ACC112 (cell line): ENCODE data around the gene MUC20.

Experiments used
- H2AFZ ChIP-seq: fragments of 200-600 bp; sonication (generic); one replicate; pipeline ENCODE4 v1.6.0; 2017; ENCODE audit warnings: antibody characterized with exemption, low read length; ENCODE audit not compliant: unreplicated experiment
- H3K27ac ChIP-seq: fragments of 200-600 bp; sonication (generic); 2 replicates; pipeline ENCODE4 v1.5.1; 2014; ENCODE audit warnings: low read depth, mild to moderate bottlenecking, antibody characterized with exemption, low read length, moderate library complexity
- H3K27me3 ChIP-seq: fragments of 200-600 bp; sonication (generic); 2 replicates; pipeline ENCODE4 v1.6.1; 2014; ENCODE audit warnings: mild to moderate bottlenecking, antibody characterized with exemption, low read length, moderate library complexity, mixed read lengths; ENCODE audit not compliant: insufficient read depth
- H3K36me3 ChIP-seq: fragments of 200-600 bp; sonication (generic); 2 replicates; pipeline ENCODE4 v1.6.1; 2016; ENCODE audit warnings: mild to moderate bottlenecking, antibody characterized with exemption, low read length, moderate library complexity, mixed read lengths; ENCODE audit not compliant: insufficient read depth
- H3K4me1 ChIP-seq: fragments of 200-600 bp; sonication (generic); one replicate; pipeline ENCODE4 v1.6.1; 2016; ENCODE audit warnings: low read length, mixed read lengths; ENCODE audit not compliant: insufficient read depth, unreplicated experiment, control insufficient read depth
- H3K4me3 ChIP-seq: fragments of 200-600 bp; sonication (generic); 2 replicates; pipeline ENCODE4 v1.5.1; 2014; ENCODE audit warnings: mild to moderate bottlenecking, low read depth, low read length
- H3K79me2 ChIP-seq: fragments of 200-600 bp; sonication (generic); one replicate; pipeline ENCODE4 v1.6.0; 2016; ENCODE audit warnings: low read length; ENCODE audit not compliant: control insufficient read depth, unreplicated experiment, insufficient read depth

Gene MUC20

GRCh38 chr3:195752066-195752465, 31.3 kb downstream of the MUC20 start:
- Histone ChIP-seq H3K4me3 (no peak overlapping the region), H3K4me1 (peaks cover 3% of the 10 kb centered on the region), H3K27me3 (peaks cover 14% of the 10 kb centered on the region), H3K27ac (no peak overlapping the region), H3K36me3 (no peaks in the 10 kb centered on the region), H2AFZ (no peak overlapping the region), H3K79me2 (no peaks in the 10 kb centered on the region)

DNA sequence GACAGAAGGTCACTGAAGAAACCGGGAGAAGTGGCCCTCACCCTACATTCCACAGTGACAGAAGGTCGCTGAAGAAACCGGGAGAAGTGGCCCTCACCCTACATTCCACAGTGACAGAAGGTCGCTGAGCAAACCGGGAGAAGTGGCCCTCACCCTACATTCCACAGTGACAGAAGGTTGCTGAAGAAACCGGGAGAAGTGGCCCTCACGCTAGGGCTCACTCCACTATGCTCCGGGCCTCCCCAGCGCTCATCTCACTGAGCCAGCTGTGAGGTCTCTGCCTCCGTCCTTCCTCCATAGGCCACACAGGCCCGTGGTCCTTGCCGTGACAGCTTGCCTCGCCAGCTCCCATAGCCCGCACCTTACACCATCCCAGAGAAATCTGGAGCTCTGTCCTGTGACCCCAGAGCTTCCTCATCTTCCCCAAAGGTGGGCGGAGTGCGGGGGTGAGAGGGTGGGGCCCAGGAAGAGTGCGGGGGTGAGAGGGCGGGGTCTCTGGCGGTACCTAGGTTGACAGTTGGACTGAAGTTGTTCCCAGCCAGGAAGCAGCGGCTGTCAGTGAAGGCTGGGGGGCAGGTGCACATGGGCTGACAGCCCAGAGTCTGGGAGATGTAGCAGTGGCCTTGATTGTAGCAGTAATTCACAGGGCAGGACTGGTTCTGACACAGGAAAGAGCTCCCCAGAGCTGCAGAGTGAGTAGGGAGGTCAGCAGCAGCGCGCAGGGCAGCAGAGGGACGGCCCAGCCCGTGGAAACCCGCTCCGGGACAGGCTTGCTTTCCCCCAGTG, 32.0 kb downstream of the MUC20 start:
- Histone ChIP-seq H2AFZ (no peak overlapping the region), H3K4me1 (peaks cover 8% of the 10 kb centered on the region), H3K4me3 (no peak overlapping the region), H3K27ac (no peak overlapping the region), H3K27me3 (peaks cover 19% of the 10 kb centered on the region), H3K79me2 (no peaks in the 10 kb centered on the region), H3K36me3 (no peaks in the 10 kb centered on the region)

DNA sequence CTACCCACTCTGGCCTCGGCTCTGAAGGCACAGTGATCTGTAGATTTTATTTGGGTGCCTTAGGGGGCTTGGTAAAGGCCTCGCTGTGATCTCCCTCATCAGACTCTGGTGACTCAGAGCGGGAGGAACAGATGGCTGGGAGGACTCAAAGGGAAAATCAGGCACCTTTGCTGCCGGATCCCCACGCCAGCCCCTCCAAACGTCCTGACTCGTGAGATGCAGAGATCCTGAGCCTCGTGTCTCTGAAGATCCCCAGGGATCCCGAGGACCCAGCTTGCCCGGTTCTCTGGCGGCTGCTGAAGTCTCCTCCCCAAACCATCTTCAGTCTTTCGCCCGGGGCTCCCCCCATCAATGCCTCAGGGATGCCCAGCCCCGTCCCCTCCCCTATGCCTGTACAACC, 32.8 kb downstream of the MUC20 start:
- no peak overlapping the region for H3K27ac ChIP-seq
- H3K36me3 ChIP-seq, result no peaks in the 10 kb centered on the region
- H3K4me1 ChIP-seq, result peaks cover 9% of the 10 kb centered on the region
- H3K27me3 ChIP-seq, result peaks cover 23% of the 10 kb centered on the region
- no peak overlapping the region for H2AFZ ChIP-seq
- H3K79me2 ChIP-seq, result no peaks in the 10 kb centered on the region
- no peak overlapping the region for H3K4me3 ChIP-seq

DNA sequence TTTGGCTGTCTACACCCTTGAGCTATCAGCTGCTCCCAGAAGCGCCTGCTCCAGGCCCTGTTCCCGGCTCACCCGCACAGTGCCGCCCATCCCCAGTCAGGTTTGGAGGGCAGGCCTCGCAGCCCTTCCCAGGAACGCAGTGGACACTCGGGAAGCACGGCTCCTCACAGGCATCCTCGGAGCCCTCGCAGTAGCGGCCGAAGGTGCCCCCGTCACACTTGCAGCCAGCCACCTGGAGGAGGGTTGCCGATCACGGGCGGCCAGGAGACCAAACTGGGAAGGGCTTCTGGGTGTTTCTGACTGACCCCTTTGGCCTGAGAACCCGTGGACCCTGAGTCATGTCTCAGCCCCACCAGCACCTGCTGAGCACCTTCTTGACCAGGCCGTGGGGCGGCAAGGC, 33.4 kb downstream of the MUC20 start:
- peaks cover 24% of the 10 kb centered on the region for H3K27me3 ChIP-seq
- H3K79me2 ChIP-seq, result no peaks in the 10 kb centered on the region
- no peak overlapping the region for H3K4me3 ChIP-seq
- H3K36me3 ChIP-seq, result no peaks in the 10 kb centered on the region
- H2AFZ ChIP-seq, result no peak overlapping the region
- no peak overlapping the region for H3K27ac ChIP-seq
- H3K4me1 ChIP-seq, result peaks cover 9% of the 10 kb centered on the region

DNA sequence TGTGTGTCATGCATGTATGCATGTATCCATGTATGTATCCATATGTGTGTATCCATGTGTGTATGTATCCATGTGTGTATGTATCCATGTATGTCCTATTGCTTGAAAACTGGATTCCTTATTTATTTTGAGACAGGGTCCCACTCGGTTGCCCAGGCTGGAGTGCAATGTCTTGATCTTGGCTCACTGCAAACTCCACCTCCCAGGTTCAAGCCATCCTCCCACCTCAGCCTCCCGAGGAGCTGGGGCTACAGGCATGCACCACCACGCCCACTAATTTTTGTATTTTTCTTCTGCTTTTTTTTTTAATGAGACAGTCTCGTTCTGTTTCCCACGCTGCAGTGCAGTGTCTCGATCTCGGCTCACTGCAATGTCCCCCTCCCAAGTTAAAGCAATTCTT, 34.1 kb downstream of the MUC20 start:
- Histone ChIP-seq H3K79me2 (no peaks in the 10 kb centered on the region), H3K27ac (no peak overlapping the region), H3K4me3 (no peak overlapping the region), H3K4me1 (peaks cover 9% of the 10 kb centered on the region), H3K36me3 (no peaks in the 10 kb centered on the region), H2AFZ (no peak overlapping the region), H3K27me3 (peaks cover 30% of the 10 kb centered on the region)

- H3K27me3 ChIP-seq, result peaks cover 35% of the 10 kb centered on the region
- H3K4me3 ChIP-seq, result no peak overlapping the region
- H3K27ac ChIP-seq, result no peak overlapping the region
- H3K4me1 ChIP-seq, result peaks cover 9% of the 10 kb centered on the region
- H3K36me3 ChIP-seq, result no peaks in the 10 kb centered on the region
- no peak overlapping the region for H2AFZ ChIP-seq
- no peaks in the 10 kb centered on the region for H3K79me2 ChIP-seq
Observed at GRCh38 chr3:195755391-195755790, 34.6 kb downstream of the MUC20 start.

- no peaks in the 10 kb centered on the region for H3K79me2 ChIP-seq
- peaks cover 9% of the 10 kb centered on the region for H3K4me1 ChIP-seq
- peaks cover 41% of the 10 kb centered on the region for H3K27me3 ChIP-seq
- no peak overlapping the region for H3K27ac ChIP-seq
- no peaks in the 10 kb centered on the region for H3K36me3 ChIP-seq
- no peak overlapping the region for H2AFZ ChIP-seq
- no peak overlapping the region for H3K4me3 ChIP-seq
Observed at GRCh38 chr3:195755791-195756676, 35.3 kb downstream of the MUC20 start.

DNA sequence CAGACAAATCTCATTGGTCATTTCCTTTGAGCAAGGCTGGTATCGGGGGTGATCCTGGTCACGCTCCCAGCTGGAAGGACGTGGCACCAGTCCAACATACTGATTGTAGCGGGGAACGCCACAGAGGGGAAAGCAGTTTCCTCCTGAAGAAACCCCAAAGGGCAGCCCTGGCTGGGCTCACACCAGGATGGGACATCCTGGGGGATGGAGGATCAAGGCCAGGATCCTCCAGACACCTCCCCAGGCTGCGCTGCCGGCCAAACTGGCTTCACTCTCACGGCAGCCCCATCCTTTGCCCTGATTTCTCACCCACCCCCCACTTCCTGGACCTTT, 36.6 kb downstream of the MUC20 start:
- peaks cover 9% of the 10 kb centered on the region for H3K4me1 ChIP-seq
- H3K79me2 ChIP-seq, result no peaks in the 10 kb centered on the region
- H3K27me3 ChIP-seq, result peaks cover 53% of the 10 kb centered on the region
- H3K36me3 ChIP-seq, result no peaks in the 10 kb centered on the region
- no peak overlapping the region for H3K27ac ChIP-seq
- H3K4me3 ChIP-seq, result no peak overlapping the region
- H2AFZ ChIP-seq, result no peak overlapping the region

DNA sequence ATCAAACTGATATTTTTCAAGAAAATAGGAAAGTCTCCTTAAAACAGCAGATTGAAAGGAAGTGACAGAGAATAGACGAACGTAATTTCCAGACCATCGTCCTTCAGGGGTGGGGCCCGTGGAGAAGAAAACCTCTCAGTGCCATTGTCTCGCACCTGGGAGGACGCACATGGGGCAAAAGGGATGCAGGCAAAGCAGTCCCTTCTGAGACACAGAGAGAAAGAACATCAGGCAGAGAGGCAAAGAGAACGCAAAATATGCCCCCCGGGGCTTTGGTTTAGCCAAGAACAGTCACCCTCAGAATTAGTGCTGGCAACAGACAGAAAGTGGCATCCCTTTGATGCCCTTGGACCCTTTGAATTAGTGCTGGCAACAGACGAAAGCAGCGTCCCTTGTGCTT, 37.0 kb downstream of the MUC20 start:
- Histone ChIP-seq H2AFZ (no peak overlapping the region), H3K27ac (no peak overlapping the region), H3K4me1 (peaks cover 9% of the 10 kb centered on the region), H3K79me2 (no peaks in the 10 kb centered on the region), H3K36me3 (no peaks in the 10 kb centered on the region), H3K4me3 (no peak overlapping the region), H3K27me3 (peaks cover 53% of the 10 kb centered on the region)

DNA sequence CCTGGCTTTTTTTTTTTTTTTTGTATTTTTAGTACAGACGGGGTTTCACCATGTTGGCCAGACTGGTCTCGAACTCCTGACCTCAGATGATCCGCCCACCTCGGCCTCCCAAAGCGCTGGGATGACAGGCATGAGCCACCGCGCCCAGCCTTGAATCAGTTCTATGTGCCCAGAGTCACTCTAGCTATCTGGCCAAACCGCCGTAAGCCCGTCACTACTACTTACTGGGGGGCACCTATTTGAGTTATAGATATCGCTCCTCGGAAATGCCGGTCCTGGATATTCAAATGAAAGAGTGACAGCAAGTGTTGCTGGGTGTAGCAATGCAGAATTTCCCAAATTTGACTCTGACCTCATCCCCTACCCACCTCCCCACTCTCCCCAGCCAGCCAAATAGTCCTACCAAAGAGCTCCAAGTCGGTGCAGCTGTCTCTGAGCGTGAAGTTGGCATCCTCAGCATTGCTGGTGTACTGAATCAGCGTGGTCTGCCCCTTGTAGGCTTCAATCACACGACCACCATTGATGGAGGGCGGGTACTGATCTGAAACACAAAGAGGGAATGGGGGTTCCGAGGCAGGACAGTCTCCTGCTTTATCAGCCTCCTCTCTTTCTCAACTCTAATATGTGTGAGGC, 38.1 kb downstream of the MUC20 start:
- Histone ChIP-seq H3K4me1 (peaks cover 9% of the 10 kb centered on the region), H2AFZ (no peak overlapping the region), H3K4me3 (no peak overlapping the region), H3K79me2 (no peaks in the 10 kb centered on the region), H3K27ac (no peak overlapping the region), H3K27me3 (peaks cover 53% of the 10 kb centered on the region), H3K36me3 (no peaks in the 10 kb centered on the region)
